ENCODE data around the gene USP21. TPM values are rescaled to one million over a fixed set of nuclear protein-coding genes. Genes with fewer than 3 reads are reported as not detected.

The USP21 gene
- total and polyA plus RNA-seq, 2 donors (not counting 3 experiments of a cell fraction or from before 2014, with no cell fraction given), result 19.7 to 29.2 TPM

DNA sequence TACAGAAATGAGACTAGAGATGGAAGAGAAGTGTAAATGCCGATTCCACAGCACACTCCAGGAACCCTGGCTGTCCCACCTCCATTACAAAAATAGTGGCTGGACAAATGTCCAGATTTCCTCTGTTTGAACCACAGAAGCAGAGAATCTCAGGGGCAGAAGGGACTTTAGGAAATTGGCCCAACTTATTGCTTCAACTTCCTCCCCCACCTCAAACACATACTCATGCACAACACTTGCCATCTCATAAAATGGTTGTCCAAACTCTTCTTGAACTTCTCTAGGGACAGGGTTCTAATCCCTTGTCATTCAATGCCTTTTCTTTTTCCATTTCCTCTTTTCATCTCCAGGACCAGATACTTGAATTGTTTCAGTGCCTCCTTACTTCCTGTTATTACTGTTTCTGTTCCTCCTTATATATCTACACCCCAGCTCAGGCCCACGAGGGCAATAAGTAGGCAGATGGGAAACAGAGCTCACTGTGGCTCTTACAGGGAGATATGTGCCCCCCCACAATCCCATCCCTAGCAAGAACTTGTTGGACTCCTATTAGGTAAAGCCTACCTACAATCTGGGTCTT lies 26.5 kb downstream of the USP21 start:
- Histone ChIP-seq H3K4me3 (replicated peaks in 1 of 3; ENCODE audit: insufficient read depth in 1 of 3, low read depth in 1 of 3, low read length in 3 of 3) (no peak overlapping the region), H3K9me1 (replicated peaks; ENCODE audit: control insufficient read depth, extremely low read depth, insufficient read depth, low read length) (no peaks in the 10 kb centered on the region), H3K4me1 (ENCODE audit: control insufficient read depth, extremely low read depth, insufficient read depth, low read length) (peaks cover 28% of the 10 kb centered on the region), H4K20me1 (replicated peaks; ENCODE audit: control insufficient read depth, extremely low read depth, insufficient read depth, low read length) (no peaks in the 10 kb centered on the region), H2AFZ (ENCODE audit: low read depth, low read length) (peak overlapping the region; percentile 45), H3K27ac (ENCODE audit: insufficient read depth, low read depth, low read length) (peak overlapping the region; percentile 48), H3K79me2 (ENCODE audit: control insufficient read depth, insufficient read depth, low read length) (no peaks in the 10 kb centered on the region), H3K27me3 (ENCODE audit: control insufficient read depth in 2 of 2, insufficient read depth in 2 of 2, low read length in 2 of 2) (no peaks in the 10 kb centered on the region), H3K4me2 (ENCODE audit: insufficient read depth, low read length) (peak overlapping the region; percentile 56), H3K9me3 (replicated peaks; ENCODE audit: control insufficient read depth, insufficient read depth, low read length) (no peaks in the 10 kb centered on the region), H3K36me3 (ENCODE audit: control insufficient read depth in 2 of 2, extremely low read depth in 1 of 2, insufficient read depth in 2 of 2, low read length in 2 of 2) (no peaks in the 10 kb centered on the region), H3K9ac (replicated peaks; ENCODE audit: extremely low read depth, insufficient read depth, low read length) (no peak overlapping the region)
- no TSS peak for BruUV-seq (replicated peaks)
- dilution Hi-C loops (cut with MboI; ENCODE audit: extremely low pct_ligation_motif_present, low sequenced_read_pairs), result no loop called here
- TF ChIP-seq JUN (IDR thresholded peaks at IDR 0.05; ENCODE audit: borderline replicate concordance, insufficient read depth, insufficient read length, low read depth), result no peak
- TF ChIP-seq EZH2 (IDR thresholded peaks at IDR 0.05; ENCODE audit: borderline replicate concordance, low read depth, low read length, severe bottlenecking), result no peak
- no peak for TF ChIP-seq CTCF (IDR thresholded peaks at IDR 0.05; ENCODE audit: extremely low read depth in 1 of 2, insufficient read depth in 1 of 2, low read depth in 1 of 2, low read length in 2 of 2)
- TF ChIP-seq FOS (IDR thresholded peaks at IDR 0.05; ENCODE audit: borderline replicate concordance, insufficient read depth, low read length), result no peak
- no peak for TF ChIP-seq POLR2A (IDR thresholded peaks at IDR 0.05; ENCODE audit: low read depth, low read length)
- no peak for TF ChIP-seq GATA2 (IDR thresholded peaks at IDR 0.05; ENCODE audit: insufficient read depth, insufficient read length, low read depth, low read length)
- no peak for TF ChIP-seq POLR2AphosphoS5 (IDR thresholded peaks at IDR 0.05; ENCODE audit: insufficient read depth, low read depth, low read length)
- TF ChIP-seq MYC (IDR thresholded peaks at IDR 0.05; ENCODE audit: low read depth, low read length), result no peak
- TF ChIP-seq, protein P1, sequence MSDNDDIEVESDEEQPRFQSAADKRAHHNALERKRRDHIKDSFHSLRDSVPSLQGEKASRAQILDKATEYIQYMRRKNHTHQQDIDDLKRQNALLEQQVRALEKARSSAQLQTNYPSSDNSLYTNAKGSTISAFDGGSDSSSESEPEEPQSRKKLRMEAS (IDR thresholded peaks at IDR 0.05; ENCODE audit: insufficient read depth, insufficient read length), result no peak
- POLR2A ChIA-PET, result interaction anchor here (0.7 kb wide), 2 partner anchors 139 to 197 kb away, joined by 3 read pairs; no protein-coding TSS in a partner anchor
- FAIRE-seq (no peak), DNase-seq (ENCODE audit: low read depth, low spot score) (no peak)
- intact Hi-C loops (cut with micrococcal nuclease), result loop anchor here (1.0 to 2.0 kb wide), 2 partner anchors 14 to 39 kb away; no protein-coding TSS in a partner anchor
- CTCF ChIA-PET, result interaction anchor here (0.6 to 1.5 kb wide), 3 partner anchors 15 to 189 kb away, joined by 3 to 4 read pairs (median 4); no protein-coding TSS in a partner anchor

Data from endothelial cell of umbilical vein (primary cell).